ENCODE measurements around the gene SLC25A26.

DNA sequence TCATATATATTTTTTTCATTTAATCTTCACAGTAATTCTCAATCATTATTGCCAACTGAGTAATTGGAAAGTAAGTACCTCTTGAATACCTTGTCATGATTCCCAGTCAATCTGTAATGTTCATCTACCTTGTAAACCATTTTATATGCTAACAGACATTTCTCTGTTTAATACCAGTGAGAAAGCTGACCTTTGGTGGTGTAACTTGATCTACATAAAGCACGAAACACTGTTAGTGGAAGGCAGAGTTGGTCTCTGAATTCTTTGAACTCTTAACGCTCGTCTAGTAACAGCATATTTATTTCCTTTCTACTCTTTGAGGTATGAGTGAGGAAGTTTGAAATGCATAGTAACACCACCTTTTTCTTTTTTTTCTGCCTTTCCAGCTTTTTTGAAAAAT, 59.5 kb downstream of the SLC25A26 start:
- TF ChIP-seq, protein P1, sequence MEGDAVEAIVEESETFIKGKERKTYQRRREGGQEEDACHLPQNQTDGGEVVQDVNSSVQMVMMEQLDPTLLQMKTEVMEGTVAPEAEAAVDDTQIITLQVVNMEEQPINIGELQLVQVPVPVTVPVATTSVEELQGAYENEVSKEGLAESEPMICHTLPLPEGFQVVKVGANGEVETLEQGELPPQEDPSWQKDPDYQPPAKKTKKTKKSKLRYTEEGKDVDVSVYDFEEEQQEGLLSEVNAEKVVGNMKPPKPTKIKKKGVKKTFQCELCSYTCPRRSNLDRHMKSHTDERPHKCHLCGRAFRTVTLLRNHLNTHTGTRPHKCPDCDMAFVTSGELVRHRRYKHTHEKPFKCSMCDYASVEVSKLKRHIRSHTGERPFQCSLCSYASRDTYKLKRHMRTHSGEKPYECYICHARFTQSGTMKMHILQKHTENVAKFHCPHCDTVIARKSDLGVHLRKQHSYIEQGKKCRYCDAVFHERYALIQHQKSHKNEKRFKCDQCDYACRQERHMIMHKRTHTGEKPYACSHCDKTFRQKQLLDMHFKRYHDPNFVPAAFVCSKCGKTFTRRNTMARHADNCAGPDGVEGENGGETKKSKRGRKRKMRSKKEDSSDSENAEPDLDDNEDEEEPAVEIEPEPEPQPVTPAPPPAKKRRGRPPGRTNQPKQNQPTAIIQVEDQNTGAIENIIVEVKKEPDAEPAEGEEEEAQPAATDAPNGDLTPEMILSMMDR (IDR thresholded peaks at IDR 0.05) = no peak
- TF ChIP-seq POLR2A (IDR thresholded peaks at IDR 0.05) = no peak
